GM21526 (cell line): ENCODE data around the gene GNPAT.

Experiments
- ATAC-seq: cut with Tn5 transposase; IDR thresholded peaks from one replicate; pipeline ENCODE4 v1.9.1; 2021; ENCODE audit warnings: moderate library complexity; ENCODE audit not compliant: unreplicated experiment, low FRiP score

The GNPAT gene

GRCh38 chr1:231241750-231242149 is 738 bp downstream of the GNPAT start:
- ATAC-seq: no peak

DNA sequence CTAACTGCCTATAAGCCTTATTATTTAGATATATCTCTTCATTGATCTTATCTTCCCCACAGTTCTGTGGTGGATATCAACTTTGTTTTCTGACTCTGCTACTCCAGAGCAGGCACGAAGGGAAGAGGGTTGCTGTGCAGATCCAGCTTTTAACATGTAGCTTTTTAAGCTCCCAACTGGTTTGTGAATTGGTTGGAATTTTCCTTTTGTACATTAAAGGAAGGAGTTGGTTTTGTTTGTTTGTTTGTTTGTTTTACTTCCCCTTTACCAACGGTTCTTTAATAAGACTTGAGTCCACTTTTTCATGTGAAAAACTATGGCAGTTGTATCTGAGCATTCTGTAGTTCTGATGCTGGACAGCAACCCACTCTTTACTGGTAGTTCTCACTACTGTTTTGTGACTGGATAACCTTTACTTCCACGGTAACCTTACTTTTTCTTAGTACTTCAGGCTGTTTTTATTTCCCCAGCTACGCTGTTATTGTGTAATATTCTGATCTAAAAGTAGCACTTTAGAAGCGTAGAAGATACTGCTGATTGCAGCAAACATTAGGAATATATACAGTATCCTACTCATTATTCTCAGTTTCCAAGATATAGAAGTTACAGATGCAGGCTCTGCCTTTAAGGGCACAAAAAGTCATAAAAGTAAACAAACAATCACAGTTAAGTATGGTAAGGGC is 1.6 kb downstream of the GNPAT start:
- no peak for ATAC-seq

GRCh38 chr1:231248778-231249177 is 7.8 kb downstream of the GNPAT start:
- no peak for ATAC-seq

DNA sequence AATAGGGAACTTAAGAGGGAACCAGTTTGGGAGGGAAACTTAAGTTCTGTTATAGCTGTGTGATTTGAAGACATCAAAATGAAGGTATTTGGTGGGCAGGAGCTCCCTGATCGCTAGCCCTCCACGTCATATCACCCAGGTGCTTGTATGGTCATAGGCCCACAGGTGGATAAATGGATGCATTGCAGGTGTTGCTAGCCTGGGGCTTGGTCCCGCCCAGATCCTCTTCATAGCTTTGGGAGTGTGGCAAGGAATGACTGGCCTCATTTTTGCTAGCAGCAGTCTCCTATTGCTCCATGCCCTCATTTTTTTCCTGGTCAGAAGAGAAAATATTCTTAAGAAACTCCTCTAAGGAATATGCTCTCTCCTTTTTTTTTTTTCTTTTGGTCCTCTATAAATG is 11.3 kb downstream of the GNPAT start:
- no peak for ATAC-seq

DNA sequence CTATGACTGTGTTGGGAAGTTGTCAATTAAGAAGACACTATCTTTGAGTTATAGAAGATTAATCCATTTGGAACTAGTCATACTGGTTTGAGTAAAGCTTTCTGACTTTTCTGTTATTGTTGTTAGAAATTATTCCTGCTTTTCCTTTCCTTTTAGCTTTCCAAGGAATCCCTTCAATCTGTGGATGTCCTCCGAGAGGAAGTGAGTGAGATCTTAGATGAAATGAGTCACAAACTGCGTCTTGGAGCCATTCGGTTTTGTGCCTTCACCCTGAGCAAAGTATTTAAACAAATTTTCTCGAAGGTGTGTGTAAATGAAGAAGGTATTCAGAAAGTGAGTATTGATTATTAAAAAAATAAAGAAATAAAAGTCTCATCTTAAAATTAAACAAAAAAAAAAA is 19.3 kb downstream of the GNPAT start:
- ATAC-seq: no peak

DNA sequence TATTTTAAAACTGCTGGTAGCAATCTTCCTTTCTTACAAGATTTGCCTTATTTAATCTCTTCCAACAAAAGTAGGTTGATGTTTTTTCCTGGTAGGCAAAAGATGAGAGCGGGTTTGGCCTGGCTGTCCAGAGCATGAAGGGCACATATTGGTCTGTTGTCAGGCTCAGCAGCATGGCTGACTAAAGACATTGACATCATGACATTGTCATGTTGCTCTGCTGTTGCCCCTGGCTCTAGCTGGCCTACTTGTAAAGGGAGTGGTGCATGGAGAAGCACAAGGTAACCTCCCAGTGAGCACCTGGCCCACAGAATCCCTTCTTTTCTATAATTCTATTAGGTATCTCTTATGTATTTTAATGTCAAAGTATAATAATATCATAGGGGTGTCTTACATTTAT is 23.6 kb downstream of the GNPAT start:
- ATAC-seq: no peak

- no peak for ATAC-seq
Observed at GRCh38 chr1:231265379-231265778, 24.4 kb downstream of the GNPAT start.

DNA sequence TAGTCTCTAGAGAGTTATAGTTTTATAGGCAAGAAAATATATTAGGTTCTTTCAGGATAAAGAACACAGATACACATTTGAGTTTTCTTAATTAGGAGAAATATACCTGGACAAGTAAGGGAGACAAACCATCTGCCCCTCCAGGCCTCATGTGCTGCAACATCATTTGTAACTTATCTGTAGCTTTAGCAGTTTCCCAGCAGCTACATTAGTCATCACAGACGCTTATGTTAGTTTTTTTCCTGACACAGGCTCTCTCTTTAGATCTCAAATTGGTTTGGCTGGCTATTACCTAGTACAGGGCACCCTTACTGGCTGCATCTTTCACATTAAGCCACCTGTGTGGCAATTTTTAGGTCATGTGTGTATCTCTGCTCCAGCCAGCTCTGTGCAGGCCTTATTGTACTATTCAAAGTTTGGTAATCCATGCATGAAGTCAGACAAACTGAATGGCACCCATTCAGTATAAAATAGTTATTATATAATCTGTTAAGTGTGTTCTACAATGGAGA is 25.9 kb downstream of the GNPAT start:
- no peak for ATAC-seq

DNA sequence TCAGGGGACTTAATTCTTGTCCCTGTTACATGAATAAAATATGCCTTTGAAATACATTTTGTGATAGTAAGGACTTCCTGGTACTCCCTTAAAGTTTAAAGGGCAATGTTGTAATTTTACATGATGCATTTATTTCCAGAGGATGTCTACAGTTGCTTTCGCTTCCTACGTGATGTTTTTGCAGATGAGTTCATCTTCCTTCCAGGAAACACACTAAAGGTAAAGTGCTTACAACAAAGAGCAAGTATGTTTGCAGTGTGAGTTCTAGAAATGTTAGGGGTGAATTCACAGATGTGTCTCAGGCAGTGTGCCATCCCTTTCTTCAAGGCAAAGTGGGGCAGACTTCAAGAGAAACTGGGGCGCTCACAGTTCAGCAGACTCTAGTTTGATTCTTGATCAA is 31.2 kb downstream of the GNPAT start:
- ATAC-seq: no peak

GRCh38 chr1:231272880-231273279 is 31.9 kb downstream of the GNPAT start:
- no peak for ATAC-seq

GRCh38 chr1:231274119-231274825 is 33.3 kb downstream of the GNPAT start:
- ATAC-seq: no peak

DNA sequence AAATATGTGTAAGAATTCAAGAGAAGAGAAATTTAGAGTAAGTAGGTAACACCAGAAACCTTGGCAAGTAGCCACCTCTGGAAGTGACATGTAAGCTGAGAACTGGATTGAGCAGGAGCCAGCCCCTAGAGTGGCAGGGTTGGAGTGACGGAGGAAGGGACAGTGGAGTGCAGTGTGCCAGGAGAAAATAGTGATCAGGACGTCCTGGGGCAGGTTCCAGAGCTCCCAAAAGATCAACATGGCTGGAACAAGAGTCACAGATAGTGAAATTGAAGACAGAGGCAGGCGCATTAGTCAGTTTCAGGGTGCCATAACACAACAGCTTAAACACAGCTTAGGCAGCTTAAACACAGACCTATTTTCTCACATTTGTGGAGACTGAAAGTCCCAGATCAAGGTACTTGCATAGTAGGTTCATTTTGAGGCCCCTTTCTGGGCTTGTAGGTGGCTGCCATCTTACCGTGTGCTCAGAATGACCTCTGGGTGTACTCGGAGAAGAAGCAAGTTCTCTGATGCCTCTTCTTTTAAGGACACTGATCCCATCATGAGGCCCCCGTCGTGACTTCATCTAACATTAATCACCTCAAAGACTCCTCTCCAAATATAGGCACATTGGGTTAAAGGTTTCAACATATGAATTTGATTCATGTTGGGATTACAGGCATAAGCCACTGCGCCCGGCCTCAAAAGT is 37.2 kb downstream of the GNPAT start:
- no peak for ATAC-seq

DNA sequence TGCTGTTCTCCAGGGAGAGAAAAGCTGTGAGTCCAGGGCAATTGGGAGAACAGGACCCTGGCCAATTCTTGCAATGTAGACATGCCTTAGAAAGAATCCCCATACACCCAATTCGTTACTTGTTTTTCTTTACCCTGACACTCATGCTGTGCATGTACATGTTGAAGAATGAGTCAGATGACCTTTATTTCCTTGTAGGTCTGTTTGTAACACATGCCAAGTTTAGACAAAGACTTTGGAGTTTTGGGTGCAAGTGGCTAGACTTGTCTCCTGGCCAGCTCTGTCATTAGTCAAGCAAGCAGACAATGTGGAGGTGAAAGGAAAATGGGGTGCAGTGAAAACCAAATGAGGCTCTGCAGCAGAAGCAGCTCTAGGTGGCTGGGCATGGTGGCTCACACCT is 38.1 kb downstream of the GNPAT start:
- no peak for ATAC-seq

DNA sequence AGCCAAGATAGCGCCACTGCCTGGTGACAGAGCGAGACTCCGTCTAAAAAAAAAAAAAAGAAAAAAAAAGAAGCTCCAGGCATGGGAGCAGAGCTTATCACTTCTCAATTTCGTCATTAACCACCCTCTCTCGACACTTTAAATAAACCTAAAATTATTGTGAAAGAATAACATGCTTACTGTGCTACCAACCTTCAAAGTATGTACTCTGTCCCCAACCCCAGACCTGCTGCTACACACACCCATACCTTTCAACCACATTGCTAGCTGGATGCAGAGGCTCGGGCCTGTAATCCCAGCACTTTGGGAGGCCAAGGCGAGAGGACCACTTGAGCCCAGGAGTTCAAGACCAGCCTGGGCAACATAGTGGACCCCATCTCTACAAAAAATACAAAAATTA is 38.7 kb downstream of the GNPAT start:
- no peak for ATAC-seq

- no peak for ATAC-seq
Observed at GRCh38 chr1:231284441-231284840, 43.4 kb downstream of the GNPAT start.

GRCh38 chr1:231286603-231287002 is 45.6 kb downstream of the GNPAT start:
- no peak for ATAC-seq

DNA sequence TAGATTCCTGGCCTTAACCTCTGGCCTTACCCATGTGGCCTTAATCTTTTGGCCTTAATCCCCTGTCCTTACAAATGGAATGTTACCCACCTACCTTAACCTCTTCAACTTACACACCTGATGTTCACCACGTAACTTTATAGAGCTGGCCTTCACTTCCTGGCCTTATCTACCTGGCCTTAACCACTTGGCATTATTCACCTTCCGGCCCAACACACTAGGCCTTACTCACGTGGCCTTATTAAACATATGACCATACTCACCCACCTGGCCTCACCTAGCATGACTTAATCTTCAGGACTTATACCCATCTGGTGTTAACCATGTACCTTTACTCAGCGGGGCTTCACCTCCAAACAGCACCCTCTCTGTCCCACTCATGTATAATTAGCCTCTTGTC is 54.9 kb downstream of the GNPAT start:
- no peak for ATAC-seq

DNA sequence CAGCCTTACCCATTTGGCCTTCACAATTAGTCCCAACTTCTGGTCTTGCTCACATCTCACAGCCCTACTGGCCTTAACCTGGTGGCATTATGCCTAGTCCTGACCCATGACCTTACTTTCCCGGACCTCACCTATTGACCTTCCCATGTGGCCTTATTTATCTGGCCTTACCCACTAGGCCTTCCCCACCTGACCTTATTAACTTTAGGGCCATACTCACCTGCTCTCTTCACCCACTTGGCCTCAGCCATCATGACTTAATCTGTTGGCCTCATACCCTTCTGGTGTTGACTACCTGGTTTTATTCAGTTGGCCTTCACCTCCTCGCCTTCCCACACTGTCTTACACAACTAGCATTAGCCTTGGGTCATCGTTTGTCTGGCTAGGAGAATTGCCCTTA is 61.0 kb downstream of the GNPAT start:
- no peak for ATAC-seq

DNA sequence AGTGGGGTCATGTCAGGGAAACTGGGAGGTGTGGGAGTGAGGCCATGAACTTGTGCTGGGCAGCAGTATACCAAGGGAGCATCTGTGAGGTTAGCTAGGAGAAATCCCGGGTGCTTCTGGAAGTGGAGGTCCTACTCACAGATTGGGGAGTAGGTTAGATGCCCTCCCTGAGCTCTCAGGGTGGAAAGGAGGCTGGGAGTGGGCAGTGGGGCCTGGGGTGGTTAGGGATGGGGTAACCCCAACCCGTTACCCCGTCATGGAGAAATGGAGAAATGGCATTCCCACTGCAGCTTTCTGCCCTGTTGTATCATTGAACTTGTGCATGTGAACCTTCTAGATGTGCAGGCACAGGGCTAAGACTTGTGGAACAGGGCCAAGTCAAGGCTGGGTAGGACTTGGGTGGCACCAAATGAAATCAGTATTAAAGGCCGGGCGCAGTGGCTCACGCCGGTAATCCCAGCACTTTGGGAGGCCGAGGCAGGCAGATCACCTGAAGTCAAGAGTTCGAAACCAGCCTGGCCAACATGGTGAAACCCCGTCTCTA is 69.5 kb downstream of the GNPAT start:
- no peak for ATAC-seq

GRCh38 chr1:231311720-231312431 is 70.9 kb downstream of the GNPAT start:
- no peak for ATAC-seq

DNA sequence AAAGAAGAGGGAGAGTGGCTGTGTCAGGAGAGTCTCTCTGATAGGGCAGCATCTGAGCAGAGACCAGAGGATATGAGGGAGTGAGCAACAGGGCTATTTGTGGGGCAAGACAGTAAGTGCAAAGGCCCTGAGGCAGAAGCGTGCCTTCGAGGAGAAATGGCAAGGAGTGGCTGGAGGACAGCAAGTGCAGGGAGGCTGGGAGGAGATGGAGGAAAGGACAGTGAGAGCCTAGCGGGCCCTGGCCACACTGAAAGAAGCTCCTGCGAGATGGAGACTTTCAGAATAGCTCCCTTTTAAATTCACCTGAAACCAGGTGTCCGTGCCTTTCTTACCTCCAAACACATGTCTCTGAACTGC is 71.4 kb downstream of the GNPAT start:
- no peak for ATAC-seq
